K562 (cell line): ENCODE measurements around the gene TTC4. TPM values are rescaled to one million over a fixed set of nuclear protein-coding genes. Genes with fewer than 3 reads are reported as not detected.

Experiments used
- ATAC-seq: fragments of 200-7000 bp; cut with Tn5 transposase; 3 replicates; pipeline ENCODE4 v1.9.1; 2020; ENCODE audit warnings: moderate library complexity
- BruUV-seq: library from RNA; stranded (reverse); fragments of 400-500 nt; replicated peaks from 2 replicates; lab custom pipeline; 2021; lab: Mats Ljungman, UMichigan
- CTCF ChIA-PET: fragments of 300-600 bp; formaldehyde crosslinking; extraction: SDS; loops from one replicate; lab custom pipeline; 2021; ENCODE audit warnings: low intra/inter-chr PET ratio; lab: Yijun Ruan, JAX
- POLR2A ChIA-PET: fragments of 300-600, 350-650 bp; sonication (Branson Sonifier 250); formaldehyde crosslinking; extraction: SDS; loops from one replicate; lab custom pipeline; 2021; ENCODE audit warnings: antibody characterized with exemption, inconsistent platforms; lab: Yijun Ruan, JAX
- DNase-seq, 4 experiments: peaks; one replicate each; pipeline versions ENCODE4 v3.0.0 to v3.0.0-alpha.2; 2011 to 2018; ENCODE audit warnings: low spot score in 3 of 4, mixed read lengths in 3 of 4; ENCODE audit errors: extremely low read depth in 1 of 4
- FAIRE-seq: peaks from 2 replicates; lab custom pipeline; 2011; peaks lifted over from hg19 to GRCh38; lab: Jason Lieb, UNC
- H2AFZ ChIP-seq: 2 replicates; pipeline ENCODE4 v1.6.0; 2011; ENCODE audit warnings: low read depth, low read length, control low read depth, inconsistent platforms
- H3K27ac ChIP-seq: fragments of 200-600 bp; 3 replicates; pipeline ENCODE4 v1.8.0; 2011; ENCODE audit warnings: low read depth, mild to moderate bottlenecking, control low read depth, inconsistent platforms, low read length, moderate library complexity, mixed read lengths; ENCODE audit errors: extremely low read depth
- H3K27me3 ChIP-seq, 2 experiments: fragments of 300-600 bp in 1 of 2; 2 replicates in 1 of 2; 3 replicates in 1 of 2; pipeline versions ENCODE4 v1.6.0 to v1.8.0; 2011; ENCODE audit warnings: inconsistent platforms in 2 of 2, low read length in 2 of 2, mild to moderate bottlenecking in 1 of 2, mixed read lengths in 1 of 2, moderate library complexity in 1 of 2; ENCODE audit not compliant: control insufficient read depth in 2 of 2, insufficient read depth in 2 of 2
- H3K36me3 ChIP-seq: fragments of 300-600 bp; 3 replicates; pipeline ENCODE4 v1.8.0; 2011; ENCODE audit warnings: mild to moderate bottlenecking, low read length, inconsistent platforms; ENCODE audit not compliant: control insufficient read depth, insufficient read depth
- H3K4me1 ChIP-seq, 2 experiments: fragments of 200-600 bp in 1 of 2; replicated peaks in 1 of 2; 2 replicates in 1 of 2; 3 replicates in 1 of 2; pipeline versions ENCODE4 v1.5.1 to v1.8.0; 2011; ENCODE audit warnings: inconsistent platforms in 2 of 2, low read length in 2 of 2, mild to moderate bottlenecking in 1 of 2, mixed read lengths in 1 of 2, moderate library complexity in 1 of 2; ENCODE audit not compliant: control insufficient read depth in 2 of 2, insufficient read depth in 2 of 2
- H3K4me2 ChIP-seq: 2 replicates; pipeline ENCODE4 v1.6.1; 2011; ENCODE audit warnings: low read length, control low read depth, inconsistent platforms, mixed read lengths; ENCODE audit not compliant: insufficient read depth
- H3K4me3 ChIP-seq: fragments of 200-600 bp; sonication (generic), shearing (Covaris generic); 2 replicates; pipeline ENCODE4 v1.5.1; 2016; ENCODE audit warnings: control low read depth, inconsistent platforms
- H3K79me2 ChIP-seq: fragments of 200-600 bp; 3 replicates; pipeline ENCODE4 v1.8.0; 2011; ENCODE audit warnings: low read length, inconsistent platforms; ENCODE audit not compliant: control insufficient read depth, insufficient read depth
- H3K9ac ChIP-seq, 2 experiments: 2 replicates each; pipeline versions ENCODE4 v1.6.0 to v1.6.1; 2011; ENCODE audit warnings: low read depth in 2 of 2, low read length in 2 of 2, control low read depth in 1 of 2, inconsistent platforms in 1 of 2, mild to moderate bottlenecking in 1 of 2, mixed read lengths in 1 of 2; ENCODE audit not compliant: insufficient read depth in 1 of 2
- H3K9me1 ChIP-seq: one replicate; pipeline ENCODE4 v1.6.0; 2011; ENCODE audit warnings: inconsistent platforms, mild to moderate bottlenecking, low read length, moderate library complexity; ENCODE audit not compliant: control insufficient read depth, insufficient read depth
- H3K9me3 ChIP-seq: replicated peaks from 2 replicates; pipeline ENCODE4 v1.5.1; 2011; ENCODE audit warnings: low read depth, low read length, inconsistent platforms; ENCODE audit not compliant: control insufficient read depth, insufficient read depth
- H4K20me1 ChIP-seq: replicated peaks from 2 replicates; pipeline ENCODE4 v1.6.1; 2011; ENCODE audit warnings: low read length, inconsistent platforms, mixed read lengths; ENCODE audit not compliant: control insufficient read depth, insufficient read depth
- ARID3A ChIP-seq: IDR thresholded peaks from 2 replicates; pipeline ENCODE4 v1.6.1; 2012; ENCODE audit warnings: low read depth, low read length, improper control_type of control experiment, borderline replicate concordance
- BRF2 ChIP-seq: IDR thresholded peaks from 3 replicates; pipeline ENCODE4 v1.6.1; 2011; ENCODE audit warnings: borderline replicate concordance, mild to moderate bottlenecking; ENCODE audit not compliant: insufficient read length, insufficient read depth
- CSDE1 ChIP-seq, 2 experiments: fragments of 450-650 bp; IDR thresholded peaks; 2 replicates each; pipeline ENCODE4 v1.6.1; 2016; ENCODE audit warnings: mild to moderate bottlenecking in 1 of 2
- JUN ChIP-seq, 2 experiments: sonication (generic) in 1 of 2; formaldehyde crosslinking in 1 of 2; IDR thresholded peaks; 2 replicates each; pipeline versions ENCODE4 v1.6.1 to v1.8.0; 2012 to 2022; ENCODE audit warnings: borderline replicate concordance in 2 of 2, mild to moderate bottlenecking in 2 of 2, improper control_type of control experiment in 1 of 2, low read depth in 1 of 2, low read length in 1 of 2, missing genetic modification reagents in 1 of 2
- MITF ChIP-seq: IDR thresholded peaks from 2 replicates; pipeline ENCODE4 v1.6.1; 2014; ENCODE audit warnings: antibody characterized with exemption
- NCOR1 ChIP-seq: fragments of 450-650 bp; IDR thresholded peaks from 2 replicates; pipeline ENCODE4 v1.6.1; 2016; ENCODE audit warnings: mild to moderate bottlenecking, moderate library complexity
- NONO ChIP-seq, 2 experiments: fragments of 200-400 bp in 1 of 2; fragments of 450-650 bp in 1 of 2; formaldehyde crosslinking in 1 of 2; IDR thresholded peaks; 2 replicates each; pipeline ENCODE4 v1.6.1; 2017; ENCODE audit warnings: low read depth in 2 of 2, mild to moderate bottlenecking in 2 of 2, moderate library complexity in 2 of 2, low read length in 1 of 2
- ZBTB8A ChIP-seq: fragments of 450-650 bp; IDR thresholded peaks from 2 replicates; pipeline ENCODE4 v1.6.1; 2018; ENCODE audit warnings: mild to moderate bottlenecking, moderate library complexity; ENCODE audit not compliant: partially characterized antibody
- ZNF584 ChIP-seq: fragments of 200-800 bp; sonication (Bioruptor generic); IDR thresholded peaks from 2 replicates; pipeline ENCODE4 v1.6.1; 2016; ENCODE audit warnings: low read depth, mild to moderate bottlenecking, missing genetic modification characterization, missing compliant biosample characterization
- WGBS: fragments of 100-300 bp; shearing (Covaris generic); methylation state at CpG from one replicate; pipeline ENCODE4 v1.1.6; 2016; ENCODE audit warnings: low coverage, mixed read lengths; ENCODE audit not compliant: insufficient coverage; ENCODE audit errors: missing lambda C conversion rate; 5-methylcytosine and 5-hydroxymethylcytosine counted together
- in situ Hi-C: fragments of 300-500 bp; cut with MboI; formaldehyde crosslinking; loops from 4 replicates; pipeline ENCODE4 v1.15.0; 2018; ENCODE audit warnings: inconsistent platforms, mixed read lengths
- intact Hi-C: fragments of 100-400 bp; cut with micrococcal nuclease; formaldehyde crosslinking; loops from 2 replicates; pipeline ENCODE4 v1.14.2; 2022
- polyA plus RNA-seq, 8 experiments: library from polyadenylated mRNA; depleted of rRNA in 4 of 8; stranded (reverse) in 5 of 8; unstranded in 3 of 8; fragments of >200 nt; fragmentation: Nextera tagmentation in 2 of 8; fragmentation: Illumina TruSeq in 1 of 8; extraction: Ambion mirVana in 2 of 8; extraction: Trizol in 1 of 8; gene quantifications; 2 replicates each; pipeline versions ENCODE4 v1.2.1 to v1.2.3, GENCODE V29; 2011 to 2014; ENCODE audit warnings: inconsistent platforms in 1 of 8, missing spikeins in 1 of 8
- total RNA-seq, 7 experiments: library from RNA; depleted of rRNA in 6 of 7; stranded (reverse); fragments of >200 nt in 6 of 7; fragmentation: Illumina TruSeq in 2 of 7; extraction: Trizol in 2 of 7; gene quantifications; 2 replicates each; pipeline versions ENCODE4 v1.2.1 to v1.2.3, GENCODE V29; 2011 to 2021; ENCODE audit warnings: low replicate concordance in 1 of 7
- TF ChIP-seq, protein P1 (sequence below), 2 experiments: fragments of 450-650 bp; IDR thresholded peaks; 2 replicates each; pipeline ENCODE4 v1.6.1; 2018; ENCODE audit warnings: mild to moderate bottlenecking in 2 of 2, low read depth in 1 of 2; ENCODE audit not compliant: partially characterized antibody in 2 of 2

The TTC4 gene
- total and polyA plus RNA-seq, 9 of the 15 experiments (the other 6 are each of a cell fraction or from before 2014, with no cell fraction given): 36.3 to 111 (median 54.1) TPM

DNA sequence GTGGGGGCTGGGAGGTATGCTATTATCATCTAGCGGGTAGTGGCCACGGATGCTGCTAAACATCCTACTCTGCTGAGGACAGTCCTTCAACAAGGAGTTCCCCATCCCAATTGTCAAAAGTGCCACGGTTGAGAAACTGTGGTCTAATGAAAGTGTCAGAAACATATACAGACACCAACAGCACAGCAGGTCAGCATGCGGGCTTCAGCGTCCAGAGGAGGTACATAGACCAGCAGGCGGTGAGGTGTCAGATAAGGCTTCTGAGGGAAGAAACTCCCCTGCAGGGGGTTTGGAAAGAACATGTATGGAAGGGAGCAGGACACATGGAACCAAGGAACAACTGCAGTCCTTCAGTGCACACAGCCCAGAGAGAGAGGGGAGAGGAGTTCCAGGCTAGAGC lies 4.8 kb upstream of the TTC4 start:
- H3K79me2 ChIP-seq: peaks cover 2% of the 10 kb centered on the region
- ChIA-PET CTCF (no interaction called here), POLR2A (no interaction called here)
- TF ChIP-seq CSDE1 (IDR thresholded peaks at IDR 0.05): no peak
- TF ChIP-seq MITF: no peak
- TF ChIP-seq ZBTB8A: no peak
- no peak for TF ChIP-seq BRF2
- no peak for TF ChIP-seq ZNF584 (CRISPR knock-in tag)
- no peak for TF ChIP-seq NONO (IDR thresholded peaks at IDR 0.05; ENCODE audit: low read depth in 2 of 2, low read length in 1 of 2)
- TF ChIP-seq JUN (IDR thresholded peaks at IDR 0.05; ENCODE audit: borderline replicate concordance, low read depth, low read length): no peak
- TF ChIP-seq JUN (CRISPR knock-in tag; IDR thresholded peaks at IDR 0.05; ENCODE audit: borderline replicate concordance): no peak
- TF ChIP-seq NCOR1: no peak
- no peak for TF ChIP-seq ARID3A
- TF ChIP-seq, protein P1, sequence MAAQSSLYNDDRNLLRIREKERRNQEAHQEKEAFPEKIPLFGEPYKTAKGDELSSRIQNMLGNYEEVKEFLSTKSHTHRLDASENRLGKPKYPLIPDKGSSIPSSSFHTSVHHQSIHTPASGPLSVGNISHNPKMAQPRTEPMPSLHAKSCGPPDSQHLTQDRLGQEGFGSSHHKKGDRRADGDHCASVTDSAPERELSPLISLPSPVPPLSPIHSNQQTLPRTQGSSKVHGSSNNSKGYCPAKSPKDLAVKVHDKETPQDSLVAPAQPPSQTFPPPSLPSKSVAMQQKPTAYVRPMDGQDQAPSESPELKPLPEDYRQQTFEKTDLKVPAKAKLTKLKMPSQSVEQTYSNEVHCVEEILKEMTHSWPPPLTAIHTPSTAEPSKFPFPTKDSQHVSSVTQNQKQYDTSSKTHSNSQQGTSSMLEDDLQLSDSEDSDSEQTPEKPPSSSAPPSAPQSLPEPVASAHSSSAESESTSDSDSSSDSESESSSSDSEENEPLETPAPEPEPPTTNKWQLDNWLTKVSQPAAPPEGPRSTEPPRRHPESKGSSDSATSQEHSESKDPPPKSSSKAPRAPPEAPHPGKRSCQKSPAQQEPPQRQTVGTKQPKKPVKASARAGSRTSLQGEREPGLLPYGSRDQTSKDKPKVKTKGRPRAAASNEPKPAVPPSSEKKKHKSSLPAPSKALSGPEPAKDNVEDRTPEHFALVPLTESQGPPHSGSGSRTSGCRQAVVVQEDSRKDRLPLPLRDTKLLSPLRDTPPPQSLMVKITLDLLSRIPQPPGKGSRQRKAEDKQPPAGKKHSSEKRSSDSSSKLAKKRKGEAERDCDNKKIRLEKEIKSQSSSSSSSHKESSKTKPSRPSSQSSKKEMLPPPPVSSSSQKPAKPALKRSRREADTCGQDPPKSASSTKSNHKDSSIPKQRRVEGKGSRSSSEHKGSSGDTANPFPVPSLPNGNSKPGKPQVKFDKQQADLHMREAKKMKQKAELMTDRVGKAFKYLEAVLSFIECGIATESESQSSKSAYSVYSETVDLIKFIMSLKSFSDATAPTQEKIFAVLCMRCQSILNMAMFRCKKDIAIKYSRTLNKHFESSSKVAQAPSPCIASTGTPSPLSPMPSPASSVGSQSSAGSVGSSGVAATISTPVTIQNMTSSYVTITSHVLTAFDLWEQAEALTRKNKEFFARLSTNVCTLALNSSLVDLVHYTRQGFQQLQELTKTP (IDR thresholded peaks at IDR 0.05; ENCODE audit: low read depth in 1 of 2, partially characterized antibody in 2 of 2): no peak
- H3K4me3 ChIP-seq: no peak overlapping the region
- peaks cover 0 to 7% of the 10 kb centered on the region in 2 experiments; a peak in 3 of 5 replicates for H3K4me1 ChIP-seq
- intact Hi-C loops: no loop called here
- BruUV-seq: no TSS peak
- no peak overlapping the region for H3K27ac ChIP-seq
- H3K36me3 ChIP-seq: no peaks in the 10 kb centered on the region
- no peak overlapping the region for H3K9ac ChIP-seq
- H4K20me1 ChIP-seq: peaks cover 10% of the 10 kb centered on the region
- no peak overlapping the region for H2AFZ ChIP-seq
- in situ Hi-C loops: no loop called here
- DNase-seq: no peak
- 4% methylated on average over 6 of the region's 6 CpGs for WGBS
- H3K4me2 ChIP-seq: no peak overlapping the region
- no peak for FAIRE-seq
- no peaks in the 10 kb centered on the region for H3K9me3 ChIP-seq
- H3K27me3 ChIP-seq: peaks cover 20 to 46% of the 10 kb centered on the region in 2 experiments
- no peak for ATAC-seq
- H3K9me1 ChIP-seq: no peaks in the 10 kb centered on the region
